ENCODE results near the gene ABLIM1. TPM values are rescaled to one million over a fixed set of nuclear protein-coding genes. Genes with fewer than 3 reads are reported as not detected.

Gene ABLIM1
- total RNA-seq, 3 donors from 2014 or later (not counting 1 experiment from before 2014, with no cell fraction given), result 71.9 to 118 (median 73.5) TPM

DNA sequence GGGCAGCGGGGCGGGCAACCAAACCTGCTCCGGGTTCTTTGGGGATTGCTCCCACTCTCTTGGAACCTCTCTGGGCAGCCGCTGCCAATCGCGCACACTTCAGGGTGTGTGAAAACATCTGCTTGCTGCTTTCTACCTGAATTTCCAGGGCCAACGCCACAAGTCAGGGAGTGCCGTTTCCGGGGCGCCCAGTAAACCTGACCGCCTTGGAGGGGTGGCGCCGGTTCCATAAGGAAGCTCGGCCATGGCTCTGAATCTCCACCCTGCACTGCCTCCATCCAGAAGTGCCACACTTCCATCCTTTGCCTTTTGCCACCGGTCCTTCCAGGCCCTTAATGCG is 253.1 kb downstream of the ABLIM1 start:
- TF ChIP-seq, protein P1, sequence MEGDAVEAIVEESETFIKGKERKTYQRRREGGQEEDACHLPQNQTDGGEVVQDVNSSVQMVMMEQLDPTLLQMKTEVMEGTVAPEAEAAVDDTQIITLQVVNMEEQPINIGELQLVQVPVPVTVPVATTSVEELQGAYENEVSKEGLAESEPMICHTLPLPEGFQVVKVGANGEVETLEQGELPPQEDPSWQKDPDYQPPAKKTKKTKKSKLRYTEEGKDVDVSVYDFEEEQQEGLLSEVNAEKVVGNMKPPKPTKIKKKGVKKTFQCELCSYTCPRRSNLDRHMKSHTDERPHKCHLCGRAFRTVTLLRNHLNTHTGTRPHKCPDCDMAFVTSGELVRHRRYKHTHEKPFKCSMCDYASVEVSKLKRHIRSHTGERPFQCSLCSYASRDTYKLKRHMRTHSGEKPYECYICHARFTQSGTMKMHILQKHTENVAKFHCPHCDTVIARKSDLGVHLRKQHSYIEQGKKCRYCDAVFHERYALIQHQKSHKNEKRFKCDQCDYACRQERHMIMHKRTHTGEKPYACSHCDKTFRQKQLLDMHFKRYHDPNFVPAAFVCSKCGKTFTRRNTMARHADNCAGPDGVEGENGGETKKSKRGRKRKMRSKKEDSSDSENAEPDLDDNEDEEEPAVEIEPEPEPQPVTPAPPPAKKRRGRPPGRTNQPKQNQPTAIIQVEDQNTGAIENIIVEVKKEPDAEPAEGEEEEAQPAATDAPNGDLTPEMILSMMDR (IDR thresholded peaks at IDR 0.05), result no peak
- Mint-ChIP-seq H3K27ac (no peak overlapping the region), H3K4me3 (no peak overlapping the region), H3K4me1 (peaks cover 5 to 9% of the 10 kb centered on the region in 2 donors), H3K27me3 (ENCODE audit: low read depth in 2 of 2) (peaks cover 61 to 65% of the 10 kb centered on the region in 2 donors), H3K36me3 (no peaks in the 10 kb centered on the region), H3K9me3 (no peaks in the 10 kb centered on the region)
- Histone ChIP-seq H3K4me3 (ENCODE audit: low read length) (no peak overlapping the region), H3K27me3 (ENCODE audit: control insufficient read depth, insufficient read depth, low read length) (peaks cover 15% of the 10 kb centered on the region), H3K4me1 (ENCODE audit: control insufficient read depth, insufficient read depth, low read length) (peaks cover 16% of the 10 kb centered on the region), H3K36me3 (ENCODE audit: control insufficient read depth, insufficient read depth, low read length) (no peaks in the 10 kb centered on the region), H3K9me3 (ENCODE audit: control insufficient read depth, insufficient read depth, low read length) (no peaks in the 10 kb centered on the region), H3K27ac (ENCODE audit: low read length) (no peak overlapping the region)
- no peak for ATAC-seq
- DNase-seq, result no peak
- intact Hi-C loops (cut with micrococcal nuclease), result no loop called here
- WGBS (ENCODE audit: insufficient coverage), result 56% methylated on average over 16 of the region's 16 CpGs

DNA sequence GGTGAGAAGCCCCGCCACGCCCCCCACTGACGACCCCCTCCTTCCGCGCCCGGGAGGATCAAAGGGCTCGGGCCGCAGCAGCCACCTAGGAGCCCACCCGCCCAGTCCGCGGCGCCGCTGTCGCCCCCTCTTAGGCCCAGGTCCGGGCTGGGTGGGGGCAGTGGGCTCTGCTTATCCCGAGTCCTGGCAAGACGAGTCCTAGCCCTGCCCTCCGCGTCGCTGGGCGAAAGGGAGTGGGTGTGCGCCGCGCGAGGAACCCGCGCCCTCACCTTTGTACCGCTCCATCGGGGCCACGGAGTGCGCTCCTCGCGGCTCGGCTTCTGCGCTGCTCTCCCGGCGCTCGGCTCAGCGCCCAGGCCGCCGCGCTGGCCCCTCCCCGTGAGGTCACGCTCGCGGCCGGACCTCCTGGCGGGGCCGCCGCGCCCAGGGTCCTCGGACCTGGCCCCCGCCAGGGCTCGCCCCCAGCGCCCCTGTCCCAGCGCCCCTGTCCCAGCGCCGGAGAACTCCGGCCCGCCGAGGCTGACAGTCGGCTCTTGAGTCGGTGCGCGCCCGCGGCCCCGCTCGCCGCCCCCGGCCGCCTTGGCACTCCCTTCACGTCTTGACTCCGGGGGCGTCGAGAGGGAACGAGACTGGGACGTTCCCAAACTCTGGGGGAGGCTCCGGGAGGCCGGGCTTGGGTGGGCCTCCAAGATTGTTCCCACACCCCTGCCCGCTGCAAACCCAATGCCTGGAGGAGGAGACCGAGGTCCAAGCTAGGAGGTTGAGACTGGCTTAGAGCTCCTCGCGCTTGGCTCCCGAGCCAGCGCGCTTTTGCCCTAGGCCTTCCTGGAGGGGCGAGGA is 253.7 kb downstream of the ABLIM1 start, which contains the start of gene AFAP1L2:
AFAP1L2 (minus strand) TSS at position 332 of the 840 bp plus-strand sequence; CDS start at position 285, 47 bp downstream.
- peaks cover 61 to 69% of the 10 kb centered on the region in 2 donors for H3K27me3 Mint-ChIP-seq (ENCODE audit: low read depth in 2 of 2)
- TF ChIP-seq, protein P1 (IDR thresholded peaks at IDR 0.05), result no peak
- peaks cover 5 to 9% of the 10 kb centered on the region in 2 donors for H3K4me1 Mint-ChIP-seq
- intact Hi-C loops (cut with micrococcal nuclease), result no loop called here
- no peak within 1 kb of the TSS for H3K27ac ChIP-seq (ENCODE audit: low read length)
- H3K4me3 Mint-ChIP-seq, result peak within 1 kb of the TSS; percentile 47
- H3K9me3 Mint-ChIP-seq, result no peaks in the 10 kb centered on the region
- no peaks in the 10 kb centered on the region for H3K9me3 ChIP-seq (ENCODE audit: control insufficient read depth, insufficient read depth, low read length)
- peak within 1 kb of the TSS; percentile 7 for H3K4me3 ChIP-seq (ENCODE audit: low read length)
- H3K36me3 ChIP-seq (ENCODE audit: control insufficient read depth, insufficient read depth, low read length), result no peaks in the 10 kb centered on the region
- WGBS (ENCODE audit: insufficient coverage), result 4% methylated on average over 88 of the region's 88 CpGs
- H3K36me3 Mint-ChIP-seq, result no peaks in the 10 kb centered on the region
- DNase-seq (no peak), ATAC-seq (no peak)
- H3K27me3 ChIP-seq (ENCODE audit: control insufficient read depth, insufficient read depth, low read length), result peaks cover 18% of the 10 kb centered on the region
- H3K4me1 ChIP-seq (ENCODE audit: control insufficient read depth, insufficient read depth, low read length), result peaks cover 16% of the 10 kb centered on the region
- H3K27ac Mint-ChIP-seq, result no peak within 1 kb of the TSS

DNA sequence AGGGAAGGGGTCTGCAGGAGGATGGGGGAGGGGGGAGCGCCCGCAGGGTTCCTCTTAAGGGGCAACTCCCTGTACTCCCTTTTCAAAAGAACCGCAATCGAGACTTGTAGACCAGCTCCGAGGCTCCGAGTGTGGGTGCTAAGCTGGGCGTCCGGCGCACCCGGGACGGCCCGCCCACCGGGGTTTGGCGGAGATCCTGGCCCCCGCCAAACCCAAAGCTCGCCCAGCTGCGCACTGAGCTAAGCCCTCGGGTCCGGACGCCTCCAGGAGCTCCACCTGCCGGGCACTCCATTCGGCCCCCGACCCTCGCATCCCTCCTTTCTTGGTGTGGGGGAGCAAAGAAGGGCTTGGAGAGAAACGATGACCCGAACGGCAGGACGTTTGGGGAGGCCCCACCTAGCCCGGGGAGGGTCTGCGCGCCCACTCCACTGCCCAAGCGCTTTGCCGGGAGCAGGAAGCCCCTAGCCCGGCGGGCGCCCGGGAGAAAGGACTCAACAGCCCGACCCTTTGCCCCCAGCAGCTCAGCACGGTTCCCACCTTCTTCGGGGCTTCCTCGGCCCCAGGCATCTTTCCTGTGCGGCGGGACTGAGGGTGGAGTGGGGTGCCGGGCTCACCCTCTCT is 254.4 kb downstream of the ABLIM1 start:
- peaks cover 16% of the 10 kb centered on the region for H3K4me1 ChIP-seq (ENCODE audit: control insufficient read depth, insufficient read depth, low read length)
- H3K27me3 Mint-ChIP-seq (ENCODE audit: low read depth in 2 of 2), result peaks cover 63 to 69% of the 10 kb centered on the region in 2 donors
- peaks cover 18% of the 10 kb centered on the region for H3K27me3 ChIP-seq (ENCODE audit: control insufficient read depth, insufficient read depth, low read length)
- peak overlapping the region; percentile 7 for H3K4me3 ChIP-seq (ENCODE audit: low read length)
- no peak overlapping the region for H3K27ac ChIP-seq (ENCODE audit: low read length)
- H3K4me1 Mint-ChIP-seq, result peaks cover 5 to 9% of the 10 kb centered on the region in 2 donors
- no peaks in the 10 kb centered on the region for H3K36me3 Mint-ChIP-seq
- H3K9me3 Mint-ChIP-seq, result no peaks in the 10 kb centered on the region
- no peaks in the 10 kb centered on the region for H3K36me3 ChIP-seq (ENCODE audit: control insufficient read depth, insufficient read depth, low read length)
- ATAC-seq, result peak in 1 of 3 donors; percentile 25
- no peak overlapping the region for H3K27ac Mint-ChIP-seq
- TF ChIP-seq, protein P1 (IDR thresholded peaks at IDR 0.05), result no peak
- H3K9me3 ChIP-seq (ENCODE audit: control insufficient read depth, insufficient read depth, low read length), result no peaks in the 10 kb centered on the region
- WGBS (ENCODE audit: insufficient coverage), result 2% methylated on average over 44 of the region's 44 CpGs
- H3K4me3 Mint-ChIP-seq, result no peak overlapping the region
- intact Hi-C loops (cut with micrococcal nuclease), result no loop called here
- no peak for DNase-seq

Measured in natural killer cell (primary cell).